Left lung (tissue), 10 donors: Measurements from ENCODE around the gene KIF26B. TPM values are rescaled to one million over a fixed set of nuclear protein-coding genes. Genes with fewer than 3 reads are reported as not detected.

ENCODE experiments used
- ATAC-seq: fragments of 200-7000 bp; cut with Tn5 transposase; one replicate; pipeline ENCODE4 v1.9.1; 2020; ENCODE audit warnings: moderate library complexity
- DNase-seq, 4 donors: peaks; one replicate each; pipeline ENCODE4 v3.0.0-alpha.2; 2013 to 2020
- H3K27ac ChIP-seq, 2 donors: fragments of 200-600 bp; sonication (generic) in 1 of 2; one replicate each; pipeline versions ENCODE4 v1.5.0 to v1.8.0; 2020 to 2021
- H3K27me3 ChIP-seq, 2 donors: fragments of 200-600 bp; sonication (generic) in 1 of 2; one replicate each; pipeline versions ENCODE4 v1.5.0 to v1.8.0; 2020 to 2021
- H3K36me3 ChIP-seq, 2 donors: fragments of 200-600 bp; sonication (generic) in 1 of 2; one replicate each; pipeline versions ENCODE4 v1.5.0 to v1.8.0; 2020 to 2021
- H3K4me1 ChIP-seq, 2 donors: fragments of 200-600 bp; one replicate each; pipeline ENCODE4 v1.8.0; 2021
- H3K4me3 ChIP-seq, 2 donors: fragments of 200-600 bp; sonication (generic) in 1 of 2; one replicate each; pipeline versions ENCODE4 v1.5.0 to v1.8.0; 2020 to 2021; ENCODE audit warnings: mild to moderate bottlenecking in 1 of 2
- H3K9me3 ChIP-seq, 2 donors: fragments of 200-600 bp; sonication (generic) in 1 of 2; one replicate each; pipeline versions ENCODE4 v1.5.0 to v1.8.0; 2020 to 2021
- intact Hi-C, 2 donors: fragments of 100-400 bp; cut with DNase I; formaldehyde crosslinking; loops; one replicate each; pipeline versions ENCODE4 v1.11.2 to v1.14.2; 2022
- polyA plus RNA-seq, 6 donors: library from polyadenylated mRNA; unstranded; fragments of 120-200 nt; gene quantifications; one replicate each; pipeline ENCODE4 v1.2.1, GENCODE V29; 2013; ENCODE audit not compliant: insufficient read length in 6 of 6
- total RNA-seq, 2 donors: library from RNA; stranded (reverse); fragmentation: NEBNext Ultra II Directional; extraction: Animal tissue kit (Norgen Biotek cat#: 25700); gene quantifications; one replicate each; pipeline ENCODE4 v1.2.1, GENCODE V29; 2021
- TF ChIP-seq, protein P1 (sequence below), 2 donors: fragments of 200-600 bp; sonication (generic) in 1 of 2; IDR thresholded peaks; one replicate each; pipeline versions ENCODE4 v1.5.0 to v1.8.0; 2021; ENCODE audit warnings: antibody characterized with exemption in 2 of 2
- donor health status: DM: no; HTN: yes; CAD: no.
- donor health status: DM: no; HTN: no; CAD: no.

The KIF26B gene
- total and polyA plus RNA-seq, 8 donors, result 3.9 to 28.3 (median 6.5) TPM

- TF ChIP-seq, protein P1, sequence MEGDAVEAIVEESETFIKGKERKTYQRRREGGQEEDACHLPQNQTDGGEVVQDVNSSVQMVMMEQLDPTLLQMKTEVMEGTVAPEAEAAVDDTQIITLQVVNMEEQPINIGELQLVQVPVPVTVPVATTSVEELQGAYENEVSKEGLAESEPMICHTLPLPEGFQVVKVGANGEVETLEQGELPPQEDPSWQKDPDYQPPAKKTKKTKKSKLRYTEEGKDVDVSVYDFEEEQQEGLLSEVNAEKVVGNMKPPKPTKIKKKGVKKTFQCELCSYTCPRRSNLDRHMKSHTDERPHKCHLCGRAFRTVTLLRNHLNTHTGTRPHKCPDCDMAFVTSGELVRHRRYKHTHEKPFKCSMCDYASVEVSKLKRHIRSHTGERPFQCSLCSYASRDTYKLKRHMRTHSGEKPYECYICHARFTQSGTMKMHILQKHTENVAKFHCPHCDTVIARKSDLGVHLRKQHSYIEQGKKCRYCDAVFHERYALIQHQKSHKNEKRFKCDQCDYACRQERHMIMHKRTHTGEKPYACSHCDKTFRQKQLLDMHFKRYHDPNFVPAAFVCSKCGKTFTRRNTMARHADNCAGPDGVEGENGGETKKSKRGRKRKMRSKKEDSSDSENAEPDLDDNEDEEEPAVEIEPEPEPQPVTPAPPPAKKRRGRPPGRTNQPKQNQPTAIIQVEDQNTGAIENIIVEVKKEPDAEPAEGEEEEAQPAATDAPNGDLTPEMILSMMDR (IDR thresholded peaks at IDR 0.05), result no peak
- DNase-seq (no peak), ATAC-seq (no peak)
- H3K27ac ChIP-seq, result no peak overlapping the region
- no peaks in the 10 kb centered on the region for H3K9me3 ChIP-seq
- H3K4me3 ChIP-seq, result no peak overlapping the region
- intact Hi-C loops, result no loop called here
- H3K27me3 ChIP-seq, result no peaks in the 10 kb centered on the region
- no peaks in the 10 kb centered on the region for H3K4me1 ChIP-seq
- no peaks in the 10 kb centered on the region for H3K36me3 ChIP-seq
Observed at GRCh38 chr1:245652660-245653427, 498.1 kb downstream of the KIF26B start.

GRCh38 chr1:245654460-245655050 lies 499.8 kb downstream of the KIF26B start:
- intact Hi-C loops, result no loop called here
- no peak overlapping the region for H3K4me3 ChIP-seq
- TF ChIP-seq, protein P1 (IDR thresholded peaks at IDR 0.05), result no peak
- H3K27ac ChIP-seq, result no peak overlapping the region
- no peaks in the 10 kb centered on the region for H3K36me3 ChIP-seq
- no peaks in the 10 kb centered on the region for H3K27me3 ChIP-seq
- no peaks in the 10 kb centered on the region for H3K9me3 ChIP-seq
- ATAC-seq (no peak), DNase-seq (no peak)
- no peaks in the 10 kb centered on the region for H3K4me1 ChIP-seq

DNA sequence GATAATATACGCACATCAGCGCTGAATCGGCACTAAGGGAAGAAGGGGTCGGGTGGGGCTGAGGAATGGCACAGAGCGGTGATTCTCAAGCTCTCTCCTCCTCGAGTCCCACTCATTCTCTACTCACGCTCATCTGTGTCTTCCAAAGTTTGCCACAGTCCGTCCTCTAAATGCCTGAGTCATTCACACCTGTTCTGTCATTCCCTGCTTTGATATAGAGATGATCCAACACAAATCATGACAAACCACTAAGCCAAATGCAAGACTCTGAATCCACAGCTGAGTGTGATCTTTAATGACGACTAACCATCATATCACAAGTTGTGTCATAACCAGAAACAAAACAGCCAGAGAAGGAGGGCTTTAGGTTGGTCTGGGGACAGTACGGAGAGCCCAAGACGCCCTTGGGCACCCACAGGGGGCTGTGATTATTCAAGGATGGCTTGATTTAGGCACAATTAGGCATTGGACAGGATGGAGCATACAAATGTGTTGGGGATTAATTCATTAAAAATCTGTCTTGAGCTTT lies 501.5 kb downstream of the KIF26B start:
- H3K27ac ChIP-seq, result no peak overlapping the region
- H3K4me1 ChIP-seq, result no peaks in the 10 kb centered on the region
- DNase-seq (no peak), ATAC-seq (no peak)
- TF ChIP-seq, protein P1 (IDR thresholded peaks at IDR 0.05), result no peak
- intact Hi-C loops, result no loop called here
- H3K36me3 ChIP-seq, result no peaks in the 10 kb centered on the region
- no peaks in the 10 kb centered on the region for H3K9me3 ChIP-seq
- no peak overlapping the region for H3K4me3 ChIP-seq
- H3K27me3 ChIP-seq, result no peaks in the 10 kb centered on the region

DNA sequence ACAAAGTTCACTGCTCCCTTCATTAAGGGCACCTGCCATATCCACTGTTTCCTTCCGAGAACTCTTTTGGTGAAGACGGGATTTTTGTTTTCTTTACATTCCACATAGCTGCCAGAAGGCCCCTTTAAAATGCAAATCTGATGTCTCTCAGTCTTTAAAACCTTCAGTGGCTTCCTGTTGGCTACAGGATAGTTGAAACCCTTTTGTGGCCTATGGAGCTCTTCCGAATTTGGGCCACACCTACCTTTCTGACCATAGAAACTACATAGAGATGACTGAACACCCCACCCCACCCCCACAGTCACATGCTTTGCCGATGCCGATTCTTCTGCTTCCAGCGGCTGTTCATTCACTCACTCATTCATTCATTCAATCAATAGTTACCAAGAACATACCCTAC lies 502.6 kb downstream of the KIF26B start:
- ATAC-seq (no peak), DNase-seq (no peak)
- Histone ChIP-seq H3K9me3 (no peaks in the 10 kb centered on the region), H3K4me1 (no peaks in the 10 kb centered on the region), H3K4me3 (no peak overlapping the region), H3K36me3 (no peaks in the 10 kb centered on the region), H3K27me3 (no peaks in the 10 kb centered on the region), H3K27ac (no peak overlapping the region)
- TF ChIP-seq, protein P1 (IDR thresholded peaks at IDR 0.05), result no peak
- intact Hi-C loops, result no loop called here

- H3K4me1 ChIP-seq, result no peaks in the 10 kb centered on the region
- H3K27ac ChIP-seq, result no peak overlapping the region
- H3K27me3 ChIP-seq, result no peaks in the 10 kb centered on the region
- H3K4me3 ChIP-seq, result no peak overlapping the region
- no peaks in the 10 kb centered on the region for H3K36me3 ChIP-seq
- no peak for ATAC-seq
- no peaks in the 10 kb centered on the region for H3K9me3 ChIP-seq
- DNase-seq, result no peak
- intact Hi-C loops, result no loop called here
- TF ChIP-seq, protein P1 (IDR thresholded peaks at IDR 0.05), result no peak
Observed at GRCh38 chr1:245663373-245663772, 508.6 kb downstream of the KIF26B start.
